Thyroid gland (tissue), 4 donors: Measurements from ENCODE around the gene ABHD18.
"Not testable (repeated sequence)": the region's sequence is repeated elsewhere in the genome, so short reads cannot be mapped to it uniquely, and the experiment has no call there.

ENCODE experiments used
- CTCF ChIP-seq, 6 experiments: fragments of 200-600 bp in 3 of 6; fragments of 450-650 bp in 3 of 6; sonication (generic) in 3 of 6; IDR thresholded peaks; one replicate each; pipeline ENCODE4 v1.5.1; 2016 to 2019; ENCODE audit warnings: antibody characterized with exemption in 6 of 6, mild to moderate bottlenecking in 2 of 6, inconsistent platforms in 1 of 6, moderate library complexity in 1 of 6
- POLR2A ChIP-seq, 2 donors: fragments of 450-650 bp; IDR thresholded peaks; one replicate each; pipeline ENCODE4 v1.6.1; 2017; ENCODE audit warnings: antibody characterized with exemption in 2 of 2, mild to moderate bottlenecking in 2 of 2, moderate library complexity in 1 of 2

GRCh38 chr4:127970925-127971324 is 5.7 kb downstream of the ABHD18 start:
- not testable (repeated sequence) for TF ChIP-seq POLR2A, CTCF (IDR thresholded peaks at IDR 0.05)
